Measurements from ENCODE around the gene C1orf53. TPM values are rescaled to one million over a fixed set of nuclear protein-coding genes. Genes with fewer than 3 reads are reported as not detected.
A peak's percentile ranks its signal among the peaks of the same experiment; 100 is the strongest.

C1orf53 gene
- total and polyA plus RNA-seq, 9 of the 15 experiments (the other 6 are each of a cell fraction or from before 2014, with no cell fraction given) = 0.31 to 3.2 (median 2.3) TPM

DNA sequence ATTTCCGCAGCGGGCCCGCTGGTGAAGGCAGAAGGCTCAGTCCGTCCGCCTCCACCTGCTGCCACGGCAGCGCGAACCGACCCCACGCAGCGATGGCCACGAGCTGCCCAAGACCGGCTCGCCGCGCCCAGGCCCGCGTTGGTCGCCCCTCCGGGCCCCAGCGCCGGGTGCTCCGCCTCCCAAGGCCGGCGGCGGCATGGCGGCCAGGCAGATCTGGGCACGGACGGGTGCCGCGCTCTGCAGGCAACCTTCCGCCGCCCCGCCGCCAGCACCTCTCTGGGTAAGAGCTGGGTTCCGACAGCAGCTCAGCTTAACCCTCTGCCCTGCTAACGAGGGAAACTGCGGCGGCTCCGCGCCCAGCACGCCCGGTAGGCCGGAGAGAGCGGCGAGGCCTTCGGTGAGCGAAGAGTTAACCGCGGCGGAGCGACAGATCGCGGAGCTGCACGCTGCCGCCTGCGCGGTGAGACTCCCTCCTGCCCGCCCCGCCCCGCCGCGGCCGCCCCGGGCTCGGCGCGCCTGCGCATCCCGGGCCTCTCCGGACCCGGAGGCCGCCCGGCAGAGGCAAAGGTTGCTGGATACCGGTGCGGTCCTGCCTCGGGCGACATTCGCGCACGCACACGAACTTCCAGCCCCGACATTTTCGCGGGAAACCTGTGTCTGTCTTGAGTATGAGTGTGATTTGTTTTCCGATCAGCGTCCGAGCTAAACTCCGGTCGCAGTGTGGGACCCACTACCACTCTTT lies at the start of gene C1orf53 (continued):
- no peak for TF ChIP-seq FOXA1 (IDR thresholded peaks at IDR 0.05; ENCODE audit: borderline replicate concordance)
- TF ChIP-seq, protein P1, sequence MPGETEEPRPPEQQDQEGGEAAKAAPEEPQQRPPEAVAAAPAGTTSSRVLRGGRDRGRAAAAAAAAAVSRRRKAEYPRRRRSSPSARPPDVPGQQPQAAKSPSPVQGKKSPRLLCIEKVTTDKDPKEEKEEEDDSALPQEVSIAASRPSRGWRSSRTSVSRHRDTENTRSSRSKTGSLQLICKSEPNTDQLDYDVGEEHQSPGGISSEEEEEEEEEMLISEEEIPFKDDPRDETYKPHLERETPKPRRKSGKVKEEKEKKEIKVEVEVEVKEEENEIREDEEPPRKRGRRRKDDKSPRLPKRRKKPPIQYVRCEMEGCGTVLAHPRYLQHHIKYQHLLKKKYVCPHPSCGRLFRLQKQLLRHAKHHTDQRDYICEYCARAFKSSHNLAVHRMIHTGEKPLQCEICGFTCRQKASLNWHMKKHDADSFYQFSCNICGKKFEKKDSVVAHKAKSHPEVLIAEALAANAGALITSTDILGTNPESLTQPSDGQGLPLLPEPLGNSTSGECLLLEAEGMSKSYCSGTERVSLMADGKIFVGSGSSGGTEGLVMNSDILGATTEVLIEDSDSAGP (CRISPR knock-in tag; IDR thresholded peaks at IDR 0.05) = no peak
- no peak for TF ChIP-seq HEY1 (CRISPR knock-in tag; IDR thresholded peaks at IDR 0.05; ENCODE audit: borderline replicate concordance)
- TF ChIP-seq FOXP1 (CRISPR knock-in tag; IDR thresholded peaks at IDR 0.05) = peak; percentile 98
- TF ChIP-seq CBX3 (IDR thresholded peaks at IDR 0.05; ENCODE audit: borderline replicate concordance in 1 of 2, low read length in 2 of 2) = peak in 1 of 2 experiments; percentile 0; a peak in 1 of 3 replicates
- TF ChIP-seq GATAD2B (IDR thresholded peaks at IDR 0.05; ENCODE audit: borderline replicate concordance) = no peak
- no peak for TF ChIP-seq POU5F1 (IDR thresholded peaks at IDR 0.05; ENCODE audit: borderline replicate concordance, low read depth, low read length, partially characterized antibody)
- 0 out of 2 replicates have a peak, but pooled peaks have one; percentile 8 for TF ChIP-seq ZNF134 (CRISPR knock-in tag; conservative IDR thresholded peaks at IDR 0.05)
- TF ChIP-seq CXXC5 (CRISPR knock-in tag; IDR thresholded peaks at IDR 0.05) = peak; percentile 97
- TF ChIP-seq, protein P2, sequence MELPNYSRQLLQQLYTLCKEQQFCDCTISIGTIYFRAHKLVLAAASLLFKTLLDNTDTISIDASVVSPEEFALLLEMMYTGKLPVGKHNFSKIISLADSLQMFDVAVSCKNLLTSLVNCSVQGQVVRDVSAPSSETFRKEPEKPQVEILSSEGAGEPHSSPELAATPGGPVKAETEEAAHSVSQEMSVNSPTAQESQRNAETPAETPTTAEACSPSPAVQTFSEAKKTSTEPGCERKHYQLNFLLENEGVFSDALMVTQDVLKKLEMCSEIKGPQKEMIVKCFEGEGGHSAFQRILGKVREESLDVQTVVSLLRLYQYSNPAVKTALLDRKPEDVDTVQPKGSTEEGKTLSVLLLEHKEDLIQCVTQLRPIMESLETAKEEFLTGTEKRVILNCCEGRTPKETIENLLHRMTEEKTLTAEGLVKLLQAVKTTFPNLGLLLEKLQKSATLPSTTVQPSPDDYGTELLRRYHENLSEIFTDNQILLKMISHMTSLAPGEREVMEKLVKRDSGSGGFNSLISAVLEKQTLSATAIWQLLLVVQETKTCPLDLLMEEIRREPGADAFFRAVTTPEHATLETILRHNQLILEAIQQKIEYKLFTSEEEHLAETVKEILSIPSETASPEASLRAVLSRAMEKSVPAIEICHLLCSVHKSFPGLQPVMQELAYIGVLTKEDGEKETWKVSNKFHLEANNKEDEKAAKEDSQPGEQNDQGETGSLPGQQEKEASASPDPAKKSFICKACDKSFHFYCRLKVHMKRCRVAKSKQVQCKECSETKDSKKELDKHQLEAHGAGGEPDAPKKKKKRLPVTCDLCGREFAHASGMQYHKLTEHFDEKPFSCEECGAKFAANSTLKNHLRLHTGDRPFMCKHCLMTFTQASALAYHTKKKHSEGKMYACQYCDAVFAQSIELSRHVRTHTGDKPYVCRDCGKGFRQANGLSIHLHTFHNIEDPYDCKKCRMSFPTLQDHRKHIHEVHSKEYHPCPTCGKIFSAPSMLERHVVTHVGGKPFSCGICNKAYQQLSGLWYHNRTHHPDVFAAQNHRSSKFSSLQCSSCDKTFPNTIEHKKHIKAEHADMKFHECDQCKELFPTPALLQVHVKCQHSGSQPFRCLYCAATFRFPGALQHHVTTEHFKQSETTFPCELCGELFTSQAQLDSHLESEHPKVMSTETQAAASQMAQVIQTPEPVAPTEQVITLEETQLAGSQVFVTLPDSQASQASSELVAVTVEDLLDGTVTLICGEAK (IDR thresholded peaks at IDR 0.05) = no peak
- TF ChIP-seq, protein P2 (CRISPR knock-in tag; IDR thresholded peaks at IDR 0.05) = no peak; the same call in 1 of the 2 replicates
